GM12891 (cell line): ENCODE results near the gene PHACTR4.

ENCODE experiments used
- POLR2A ChIP-seq: IDR thresholded peaks from 2 replicates; pipeline ENCODE4 v1.6.1; 2011; ENCODE audit warnings: low read depth, low read length, control low read depth
- POLR2AphosphoS5 ChIP-seq: IDR thresholded peaks from 2 replicates; pipeline ENCODE4 v1.6.1; 2011; ENCODE audit warnings: low read depth, low read length, control low read depth
- POU2F2 ChIP-seq: IDR thresholded peaks from 2 replicates; pipeline ENCODE4 v1.6.1; 2011; ENCODE audit warnings: low read depth, mild to moderate bottlenecking, control low read depth, low read length, moderate library complexity
- SPI1 ChIP-seq: IDR thresholded peaks from 2 replicates; pipeline ENCODE4 v1.6.1; 2011; ENCODE audit warnings: low read depth, low read length, control low read depth
- TAF1 ChIP-seq: IDR thresholded peaks from 2 replicates; pipeline ENCODE4 v1.6.1; 2011; ENCODE audit warnings: low read depth, low read length, control low read depth

DNA sequence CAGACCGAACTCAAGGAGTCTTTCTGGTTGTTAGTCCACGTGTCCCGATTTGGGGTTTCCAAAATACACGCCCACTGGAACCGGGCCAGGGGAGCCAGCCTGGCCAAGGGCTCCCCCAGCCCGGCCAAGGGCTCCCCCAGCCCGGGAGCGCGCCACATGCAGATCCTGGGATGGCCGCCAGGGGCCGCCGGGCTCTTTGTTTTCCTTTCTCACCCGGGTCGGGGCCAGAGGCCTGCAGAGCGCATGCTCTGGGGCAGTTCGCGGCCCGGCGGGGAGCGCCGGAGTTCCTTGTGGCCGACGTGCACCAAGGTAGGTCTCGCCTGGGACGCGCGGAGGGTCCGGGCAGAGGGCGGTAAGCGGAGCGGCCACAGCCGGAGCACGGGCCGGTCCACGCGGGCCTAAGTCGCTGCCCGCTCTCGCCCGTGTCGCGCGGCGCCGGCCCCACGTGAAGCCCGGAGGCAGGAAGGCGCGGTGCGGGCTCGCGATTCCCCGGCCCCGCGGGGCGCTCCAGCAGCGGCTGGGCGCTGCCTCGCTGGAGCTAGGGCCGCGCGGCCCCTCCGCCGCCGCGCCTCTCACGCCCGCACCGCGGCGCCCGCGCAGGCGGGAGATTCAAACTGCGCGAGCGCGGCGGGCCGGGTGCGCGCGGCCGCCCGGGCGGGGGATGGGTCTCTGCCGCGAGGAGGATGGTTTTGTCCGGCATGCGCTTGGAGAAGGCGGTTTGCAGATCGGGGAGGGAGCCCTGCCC is 148.6 kb downstream of the PHACTR4 start:
- TF ChIP-seq POLR2AphosphoS5 (peak; percentile 40; the same call in 1 of the 2 replicates), POLR2A (peak; percentile 50), TAF1 (no peak), SPI1 (no peak), POU2F2 (no peak)
